ENCODE measurements around the gene FAM43B. TPM values are rescaled to one million over a fixed set of nuclear protein-coding genes. Genes with fewer than 3 reads are reported as not detected.

The FAM43B gene
- total RNA-seq, 1 donor from 2014 or later: 0.81 TPM

DNA sequence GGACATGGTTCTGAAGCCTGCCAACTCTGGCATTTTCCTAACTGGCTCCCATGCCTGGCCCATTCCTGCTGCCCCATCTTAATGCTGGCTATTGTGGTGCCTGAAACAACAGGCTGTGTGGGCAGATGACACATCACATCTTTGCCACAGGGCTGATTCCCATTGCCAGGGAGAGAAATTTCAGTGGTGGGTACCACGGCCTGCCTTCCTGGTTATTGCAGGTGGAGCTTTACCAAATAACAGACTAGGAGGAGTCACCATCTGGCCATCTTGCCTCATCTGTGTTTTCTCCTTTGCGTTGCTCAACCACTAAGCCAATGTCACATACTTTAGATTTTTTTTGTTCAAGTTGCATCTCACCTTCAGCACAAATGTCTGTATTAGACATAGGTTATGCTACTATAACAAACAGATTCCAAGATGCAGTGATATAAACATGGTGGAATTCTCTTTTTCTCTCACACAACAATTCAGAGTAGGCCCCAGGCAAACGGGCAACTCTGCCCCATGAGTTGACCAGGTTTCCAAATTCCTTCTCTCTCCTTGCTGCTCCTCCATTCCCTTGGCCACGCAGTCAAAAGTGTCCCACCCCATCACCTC is 50.6 kb downstream of the FAM43B start:
- DNase-seq (ENCODE audit: low read depth): no peak
- TF ChIP-seq, protein P1, sequence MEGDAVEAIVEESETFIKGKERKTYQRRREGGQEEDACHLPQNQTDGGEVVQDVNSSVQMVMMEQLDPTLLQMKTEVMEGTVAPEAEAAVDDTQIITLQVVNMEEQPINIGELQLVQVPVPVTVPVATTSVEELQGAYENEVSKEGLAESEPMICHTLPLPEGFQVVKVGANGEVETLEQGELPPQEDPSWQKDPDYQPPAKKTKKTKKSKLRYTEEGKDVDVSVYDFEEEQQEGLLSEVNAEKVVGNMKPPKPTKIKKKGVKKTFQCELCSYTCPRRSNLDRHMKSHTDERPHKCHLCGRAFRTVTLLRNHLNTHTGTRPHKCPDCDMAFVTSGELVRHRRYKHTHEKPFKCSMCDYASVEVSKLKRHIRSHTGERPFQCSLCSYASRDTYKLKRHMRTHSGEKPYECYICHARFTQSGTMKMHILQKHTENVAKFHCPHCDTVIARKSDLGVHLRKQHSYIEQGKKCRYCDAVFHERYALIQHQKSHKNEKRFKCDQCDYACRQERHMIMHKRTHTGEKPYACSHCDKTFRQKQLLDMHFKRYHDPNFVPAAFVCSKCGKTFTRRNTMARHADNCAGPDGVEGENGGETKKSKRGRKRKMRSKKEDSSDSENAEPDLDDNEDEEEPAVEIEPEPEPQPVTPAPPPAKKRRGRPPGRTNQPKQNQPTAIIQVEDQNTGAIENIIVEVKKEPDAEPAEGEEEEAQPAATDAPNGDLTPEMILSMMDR (conservative IDR thresholded peaks at IDR 0.05; ENCODE audit: low read depth, low read length): no peak
- H3K4me3 ChIP-seq (ENCODE audit: low read depth, low read length): no peak overlapping the region

DNA sequence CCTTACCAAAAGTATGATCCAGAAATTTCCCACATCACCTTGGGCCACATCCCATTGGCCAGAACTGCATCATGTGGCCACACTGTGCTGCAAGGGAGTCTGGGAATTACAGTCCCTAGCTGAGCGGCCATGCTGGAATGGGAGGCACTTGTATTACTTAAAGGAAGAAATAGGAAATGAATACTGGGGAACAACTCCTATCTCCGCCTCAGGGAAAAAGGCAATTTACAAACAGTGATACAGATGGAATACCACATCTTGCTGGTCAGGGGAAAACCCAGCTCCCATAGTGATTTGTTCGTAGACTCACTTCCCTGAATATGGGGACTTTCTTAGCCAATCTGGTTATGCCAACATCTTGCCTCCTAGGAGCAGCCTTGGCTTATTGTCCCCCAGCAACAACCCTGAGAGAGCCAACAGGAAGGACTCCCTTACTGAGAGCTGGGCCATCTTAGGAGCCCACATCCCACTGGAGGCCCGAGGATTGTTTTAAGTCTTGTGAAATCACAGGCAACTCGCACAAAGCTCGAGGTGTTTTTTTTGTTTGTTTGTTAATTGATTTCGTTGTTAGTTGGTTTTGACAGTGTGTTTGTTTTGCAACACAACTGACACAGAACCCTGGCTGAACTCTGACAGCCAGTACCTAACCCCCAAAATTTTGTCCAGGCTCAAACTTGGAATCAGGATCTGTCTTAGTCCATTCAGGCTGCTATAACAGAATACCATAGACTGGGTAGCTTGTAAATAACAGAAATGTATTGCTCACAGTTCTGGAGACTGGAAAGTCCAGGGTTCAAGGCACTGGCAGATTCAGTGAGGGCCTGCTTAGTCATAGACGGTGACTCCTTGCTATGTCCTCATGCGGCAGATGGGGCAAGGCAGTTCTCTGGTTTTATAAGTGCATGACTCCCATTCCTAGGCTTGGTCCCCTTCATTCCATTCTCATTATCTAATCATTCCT is 51.4 kb downstream of the FAM43B start:
- DNase-seq (ENCODE audit: low read depth): peak; percentile 66
- TF ChIP-seq, protein P1 (conservative IDR thresholded peaks at IDR 0.05; ENCODE audit: low read depth, low read length): no peak
- no peak overlapping the region for H3K4me3 ChIP-seq (ENCODE audit: low read depth, low read length)

Other genes with a start within 250 kb of the FAM43B start
- gene CAMK2N1, start 66.4 kb upstream of the FAM43B start, total RNA-seq: 18.2 and 19.7 TPM in 2 replicates
- gene MUL1, start 44.4 kb upstream of the FAM43B start, total RNA-seq: 24.6 and 30.4 TPM in 2 replicates
- gene CDA, start 36.5 kb downstream of the FAM43B start, total RNA-seq: 6.0 and 10.1 TPM in 2 replicates
- gene PINK1, start 80.9 kb downstream of the FAM43B start, total RNA-seq: 42.4 and 44.3 TPM in 2 replicates
- 191 and 331 TPM in 2 replicates for gene DDOST, start 108.8 kb downstream of the FAM43B start, total RNA-seq
- 1.8 and 3.3 TPM in 2 replicates for gene KIF17, start 165.4 kb downstream of the FAM43B start, total RNA-seq
- gene SH2D5, start 180.1 kb downstream of the FAM43B start, total RNA-seq: 15.2 and 23.8 TPM in 2 replicates
- gene HP1BP3, start 234.7 kb downstream of the FAM43B start, total RNA-seq: 120 and 142 TPM in 2 replicates

Data from epithelial cell of proximal tubule (primary cell).